SK-N-SH (cell line): ENCODE measurements around the gene LPCAT2. TPM values are rescaled to one million over a fixed set of nuclear protein-coding genes. Genes with fewer than 3 reads are reported as not detected.

Experiments used
- CTCF ChIA-PET: fragments of 300-600, 350-600 bp; formaldehyde crosslinking; extraction: SDS; loops from one replicate; lab custom pipeline; 2021; lab: Yijun Ruan, JAX
- POLR2A ChIA-PET: fragments of 350-600 bp; sonication (Branson Sonifier 250); formaldehyde crosslinking; extraction: SDS; loops from one replicate; lab custom pipeline; 2020; ENCODE audit warnings: antibody characterized with exemption, inconsistent platforms; lab: Yijun Ruan, JAX
- DNase-seq: peaks from one replicate; pipeline ENCODE4 v3.0.0; 2012
- H2AFZ ChIP-seq: fragments of 200-600 bp; sonication (generic); 2 replicates; pipeline ENCODE4 v1.8.1; 2016; ENCODE audit warnings: antibody characterized with exemption, mild to moderate bottlenecking, low read depth
- H3F3A ChIP-seq: fragments of 200-600 bp; sonication (generic); replicated peaks from 2 replicates; pipeline ENCODE3; 2016; ENCODE audit warnings: antibody characterized with exemption, mild to moderate bottlenecking; ENCODE audit not compliant: insufficient read depth
- H3K27ac ChIP-seq, 2 experiments: fragments of 200-500 bp in 1 of 2; fragments of 200-600 bp in 1 of 2; sonication (Bioruptor generic) in 1 of 2; sonication (generic), shearing (Covaris generic) in 1 of 2; 2 replicates each; pipeline versions ENCODE4 v1.5.1 to v1.6.1; 2014 to 2016; ENCODE audit warnings: low read depth in 2 of 2, inconsistent platforms in 1 of 2, low read length in 1 of 2, mild to moderate bottlenecking in 1 of 2, mixed read lengths in 1 of 2
- H3K27me3 ChIP-seq: fragments of 200-600 bp; sonication (generic), shearing (Covaris generic); 2 replicates; pipeline ENCODE4 v1.6.1; 2016; ENCODE audit warnings: mixed run types; ENCODE audit not compliant: insufficient read depth
- H3K36me3 ChIP-seq, 2 experiments: fragments of 200-500 bp in 1 of 2; fragments of 200-600 bp in 1 of 2; sonication (Bioruptor generic) in 1 of 2; sonication (generic) in 1 of 2; replicated peaks in 1 of 2; 2 replicates each; pipeline versions ENCODE3 to v1.5.1; 2014 to 2016; ENCODE audit warnings: low read length in 1 of 2, mild to moderate bottlenecking in 1 of 2; ENCODE audit not compliant: insufficient read depth in 2 of 2, control insufficient read depth in 1 of 2
- H3K4me1 ChIP-seq, 2 experiments: fragments of 200-500 bp in 1 of 2; fragments of 200-600 bp in 1 of 2; sonication (Bioruptor generic) in 1 of 2; sonication (generic), shearing (Covaris generic) in 1 of 2; 2 replicates each; pipeline versions ENCODE4 v1.5.1 to v1.6.1; 2014 to 2016; ENCODE audit warnings: low read depth in 1 of 2, low read length in 1 of 2, mixed run types in 1 of 2; ENCODE audit not compliant: insufficient read depth in 2 of 2, control insufficient read depth in 1 of 2
- H3K4me2 ChIP-seq: fragments of 200-600 bp; sonication (generic), shearing (Covaris generic); 2 replicates; pipeline ENCODE4 v1.6.1; 2017; ENCODE audit warnings: mixed run types
- H3K4me3 ChIP-seq, 2 experiments: fragments of 200-500 bp in 1 of 2; fragments of 200-600 bp in 1 of 2; sonication (Bioruptor generic) in 1 of 2; sonication (generic), shearing (Covaris generic) in 1 of 2; 2 replicates each; pipeline versions ENCODE4 v1.5.1 to v1.8.1; 2014 to 2016; ENCODE audit warnings: low read depth in 2 of 2, inconsistent platforms in 1 of 2, low read length in 1 of 2, mild to moderate bottlenecking in 1 of 2, mixed read lengths in 1 of 2, moderate library complexity in 1 of 2
- H3K79me2 ChIP-seq: fragments of 200-600 bp; sonication (generic); 2 replicates; pipeline ENCODE4 v1.8.1; 2017; ENCODE audit warnings: mild to moderate bottlenecking; ENCODE audit not compliant: insufficient read depth
- H3K9ac ChIP-seq: fragments of 200-600 bp; sonication (generic); 2 replicates; pipeline ENCODE4 v1.6.1; 2017; ENCODE audit warnings: mixed run types
- H3K9me2 ChIP-seq: fragments of 200-600 bp; sonication (generic); 2 replicates; pipeline ENCODE4 v1.6.1; 2017; ENCODE audit warnings: mixed run types
- H3K9me3 ChIP-seq: fragments of 200-600 bp; sonication (generic); 2 replicates; pipeline ENCODE4 v1.6.1; 2017; ENCODE audit warnings: mixed run types, mild to moderate bottlenecking, moderate library complexity
- H4K20me1 ChIP-seq: fragments of 200-600 bp; sonication (generic); 2 replicates; pipeline ENCODE4 v1.6.1; 2017; ENCODE audit warnings: mild to moderate bottlenecking, mixed run types; ENCODE audit not compliant: insufficient read depth
- EP300 ChIP-seq, 2 experiments: IDR thresholded peaks; 2 replicates each; pipeline versions ENCODE4 v1.4.0 to v1.6.1; 2012; ENCODE audit warnings: borderline replicate concordance in 1 of 2, low read depth in 1 of 2, low read length in 1 of 2
- EZH2phosphoT487 ChIP-seq: fragments of 200-600 bp; sonication (generic); IDR thresholded peaks from 2 replicates; pipeline ENCODE4 v1.6.1; 2017; ENCODE audit warnings: low read depth, mixed run types, mild to moderate bottlenecking, antibody characterized with exemption, moderate library complexity, borderline replicate concordance
- FOSL2 ChIP-seq: IDR thresholded peaks from 2 replicates; pipeline ENCODE4 v1.4.0; 2012; ENCODE audit warnings: low read depth, mild to moderate bottlenecking, moderate library complexity, borderline replicate concordance
- FOXM1 ChIP-seq: IDR thresholded peaks from 2 replicates; pipeline ENCODE4 v1.4.0; 2012; ENCODE audit warnings: low read depth, mild to moderate bottlenecking
- JUND ChIP-seq: IDR thresholded peaks from 2 replicates; pipeline ENCODE4 v1.4.0; 2012
- MAX ChIP-seq: IDR thresholded peaks from 2 replicates; pipeline ENCODE4 v1.4.0; 2012; ENCODE audit warnings: low read depth
- NFIC ChIP-seq: IDR thresholded peaks from 2 replicates; pipeline ENCODE4 v1.4.0; 2012; ENCODE audit warnings: borderline replicate concordance
- NRF1 ChIP-seq: IDR thresholded peaks from 2 replicates; pipeline ENCODE4 v1.6.1; 2012; ENCODE audit warnings: low read depth, mild to moderate bottlenecking, low read length
- PBX3 ChIP-seq: IDR thresholded peaks from 2 replicates; pipeline ENCODE4; 2012
- POLR2AphosphoS5 ChIP-seq: IDR thresholded peaks from 2 replicates; pipeline ENCODE4 v1.6.1; 2012; ENCODE audit warnings: low read depth, low read length
- RXRA ChIP-seq: IDR thresholded peaks from 2 replicates; pipeline ENCODE4 v1.4.0; 2012; ENCODE audit warnings: low read depth, mild to moderate bottlenecking, borderline replicate concordance
- SIN3A ChIP-seq: IDR thresholded peaks from 2 replicates; pipeline ENCODE4 v1.6.1; 2012; ENCODE audit warnings: low read depth, mild to moderate bottlenecking, low read length, moderate library complexity, borderline replicate concordance
- TAF1 ChIP-seq: IDR thresholded peaks from 2 replicates; pipeline ENCODE4 v1.6.1; 2012; ENCODE audit warnings: low read depth, mild to moderate bottlenecking, low read length, moderate library complexity, borderline replicate concordance
- TCF12 ChIP-seq: IDR thresholded peaks from 2 replicates; pipeline ENCODE4 v1.4.0; 2012
- YY1 ChIP-seq: IDR thresholded peaks from 2 replicates; pipeline ENCODE4 v1.4.0; 2012; ENCODE audit warnings: low read depth, mild to moderate bottlenecking
- ZBTB33 ChIP-seq: IDR thresholded peaks from 2 replicates; pipeline ENCODE4 v1.4.0; 2012; ENCODE audit warnings: low read depth, borderline replicate concordance
- WGBS: methylation state at CpG from one replicate; pipeline ENCODE4 v1.1.6; 2017; ENCODE audit warnings: low lambda C conversion rate; 5-methylcytosine and 5-hydroxymethylcytosine counted together
- polyA plus RNA-seq, 3 experiments: library from polyadenylated mRNA; depleted of rRNA; stranded (reverse); fragments of >200 nt; gene quantifications; 2 replicates each; pipeline ENCODE4 v1.2.3, GENCODE V29; 2012

The LPCAT2 gene
- polyA plus RNA-seq, 1 of the 3 experiments (the other 2 are of a cell fraction), result 9.1 TPM

GRCh38 chr16:55487048-55487803 is 21.6 kb upstream of the LPCAT2 start:
- Histone ChIP-seq H4K20me1 (peaks cover 8% of the 10 kb centered on the region), H3F3A (peaks cover 28% of the 10 kb centered on the region), H2AFZ (no peak overlapping the region), H3K9ac (peak overlapping the region; percentile 55; the same call in 1 of the 2 replicates), H3K27me3 (no peaks in the 10 kb centered on the region), H3K4me2 (peak overlapping the region; percentile 61), H3K79me2 (peaks cover 51% of the 10 kb centered on the region), H3K27ac (peak overlapping the region; percentile 81 to 91), H3K9me3 (no peaks in the 10 kb centered on the region), H3K36me3 (peaks cover 82 to 90% of the 10 kb centered on the region in 2 experiments), H3K9me2 (no peaks in the 10 kb centered on the region), H3K4me3 (no peak overlapping the region), H3K4me1 (peaks cover 19 to 31% of the 10 kb centered on the region in 2 experiments; a peak in 3 of 4 replicates)
- ChIA-PET CTCF (interaction anchor here (1.2 to 3.3 kb wide), 4 partner anchors 8 to 22 kb away, joined by 3 to 18 read pairs (median 10); no protein-coding TSS in a partner anchor), POLR2A (no interaction called here)
- WGBS, result 31% methylated on average over 13 of the region's 13 CpGs
- TF ChIP-seq ZBTB33 (0 out of 2 replicates have a peak, but pooled peaks have one; percentile 22), NRF1 (no peak), EZH2phosphoT487 (no peak), NFIC (peak; percentile 79), MAX (peak; percentile 86), FOSL2 (peak; percentile 29; the same call in 1 of the 2 replicates), TAF1 (no peak), SIN3A (peak; percentile 48; the same call in 1 of the 2 replicates), POLR2AphosphoS5 (peak; percentile 65; the same call in 1 of the 2 replicates), JUND (peak; percentile 51), PBX3 (peak; percentile 65), YY1 (peak; percentile 29; the same call in 1 of the 2 replicates), TCF12 (peak; percentile 94), EP300 (IDR thresholded peaks at IDR 0.05; ENCODE audit: borderline replicate concordance in 1 of 2, low read depth in 1 of 2, low read length in 1 of 2) (peak in 1 of 2 experiments; percentile 88; a peak in 2 of 4 replicates), RXRA (peak; percentile 32; the same call in 1 of the 2 replicates), FOXM1 (no peak)
- DNase-seq, result no peak
